Cardiac ventricle fibroblast (primary cell): ENCODE measurements around the gene HDC. TPM values are rescaled to one million over a fixed set of nuclear protein-coding genes. Genes with fewer than 3 reads are reported as not detected.

Experiments used
- total RNA-seq: library from RNA; depleted of rRNA; stranded (reverse); fragments of >200 nt; gene quantifications from 2 replicates; pipeline ENCODE4 v1.2.3, GENCODE V29; 2015

The HDC gene
- total RNA-seq: not detected in 2 replicates

GRCh38 chr15:50265620-50266019 is at the start of gene HDC:
TSS of gene HDC (minus strand) at chr15:50265726. CDS start at chr15:50265623, 103 bp downstream.

Other genes with a start within 250 kb of the HDC start
- 1.4 and 1.8 TPM in 2 replicates for gene ATP8B4, start 146.5 kb downstream of the HDC start, total RNA-seq
- gene SLC27A2, start 83.5 kb downstream of the HDC start, total RNA-seq: 0.06 TPM in 1 of 2 replicates, not detected in the other
- 12.7 and 13.1 TPM in 2 replicates for gene GABPB1, start 89.5 kb upstream of the HDC start, total RNA-seq
- gene USP8, start 158.7 kb upstream of the HDC start, total RNA-seq: 22.8 and 25.7 TPM in 2 replicates